HG02759 (cell line): ENCODE data around the gene ACTRT1.

Source experiments
- ATAC-seq: cut with Tn5 transposase; IDR thresholded peaks from one replicate; pipeline ENCODE4 v1.9.1; 2021; ENCODE audit warnings: mild to moderate bottlenecking, moderate library complexity; ENCODE audit not compliant: unreplicated experiment

ACTRT1 gene

DNA sequence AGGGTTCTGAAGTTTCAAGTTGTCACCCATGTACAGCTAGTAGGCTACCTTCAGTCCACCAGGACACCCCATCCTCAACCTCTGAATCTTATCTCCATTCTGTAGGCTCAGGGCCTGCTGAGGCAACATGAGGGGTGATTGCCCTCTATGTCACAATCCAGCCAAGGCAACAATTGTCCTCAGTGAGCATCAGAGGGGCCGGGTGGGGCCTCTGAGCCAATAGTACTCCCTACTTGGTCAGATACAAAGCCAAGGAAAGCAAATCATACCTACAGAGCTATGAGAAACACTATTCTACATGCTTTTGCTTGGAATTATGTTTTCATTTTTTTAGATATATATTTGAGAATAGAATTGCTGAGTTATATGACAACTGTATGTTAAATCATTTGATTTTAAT lies at the start of gene ACTRT1:
ACTRT1 (minus strand) TSS at position 101 of the 400 bp plus-strand sequence. CDS start 197 bp downstream, outside the sequence.
- no peak for ATAC-seq

DNA sequence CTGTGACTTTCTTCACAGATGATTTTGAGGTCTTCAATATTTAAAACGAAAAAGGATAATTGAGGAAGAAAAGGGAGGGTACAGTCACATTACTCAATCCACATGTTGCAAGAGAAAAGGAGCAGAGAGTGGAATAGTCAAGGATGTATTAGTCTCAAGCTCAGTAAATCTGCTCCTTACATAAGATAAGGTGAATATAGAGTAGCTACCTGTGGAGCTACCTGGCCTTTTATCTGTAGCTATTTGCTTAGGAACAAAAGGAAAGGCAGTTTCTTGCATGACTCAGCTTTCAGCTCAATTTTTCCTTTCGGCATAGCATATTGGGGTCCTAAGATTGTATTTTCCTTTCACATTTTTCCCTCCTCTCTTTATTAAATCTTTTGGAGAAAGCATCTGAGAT lies 26.3 kb upstream of the ACTRT1 start:
- ATAC-seq = no peak

DNA sequence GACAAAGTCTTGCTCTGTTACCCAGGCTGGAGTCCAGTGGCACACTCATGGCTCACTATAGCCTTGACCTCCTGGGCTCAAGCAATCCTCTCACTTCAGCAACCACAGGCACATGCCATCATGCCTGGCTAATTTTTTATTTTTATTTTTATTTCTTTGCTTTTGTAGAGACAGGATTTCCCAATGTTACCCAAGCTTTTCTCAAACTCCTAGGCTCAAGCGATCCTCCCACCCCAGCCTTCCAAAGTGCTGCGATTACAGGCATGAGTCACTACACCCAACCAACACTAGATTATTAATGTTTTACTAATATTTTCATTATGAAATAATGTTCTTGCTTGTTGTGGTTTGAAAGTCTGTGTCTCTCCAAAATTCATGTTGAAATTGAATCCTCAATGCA lies 5.2 kb upstream of the ACTRT1 start:
- ATAC-seq = no peak

DNA sequence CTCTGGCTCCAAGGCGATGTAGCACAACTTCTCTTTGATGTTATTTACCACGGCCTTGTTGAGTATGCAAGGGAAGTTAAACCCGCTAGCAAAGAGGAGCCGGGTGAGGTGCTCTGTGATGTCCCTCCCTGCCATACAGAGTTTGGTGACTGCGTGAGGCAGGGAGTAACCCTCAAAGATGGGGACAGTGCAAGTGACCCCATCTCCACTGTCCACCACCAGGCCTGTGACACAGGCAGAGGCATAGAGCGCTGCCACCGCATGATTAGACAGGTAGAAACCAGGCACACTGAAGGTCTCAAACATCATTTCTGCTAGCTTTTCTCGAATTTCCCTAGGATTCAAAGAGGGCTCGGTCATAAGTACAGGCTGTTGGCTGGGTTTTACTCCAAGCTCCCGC lies 677 bp downstream of the ACTRT1 start:
- no peak for ATAC-seq

DNA sequence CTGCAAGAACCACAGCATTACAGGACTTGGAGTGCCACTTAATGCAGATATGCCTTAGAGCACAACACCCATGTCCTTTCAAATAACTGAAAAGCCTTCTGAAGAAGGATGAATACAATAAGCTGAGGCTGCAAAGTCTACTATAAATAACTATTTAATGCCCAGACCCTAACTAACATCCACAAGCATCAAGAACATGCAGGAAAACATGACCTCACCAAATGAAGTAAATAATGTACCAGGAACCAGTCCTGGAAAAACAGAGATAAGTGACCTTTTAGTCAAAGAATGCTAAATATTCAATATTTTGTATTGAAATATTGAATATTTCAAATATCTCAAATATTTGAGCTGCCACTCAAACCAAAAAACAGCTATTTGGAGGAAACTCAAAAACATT lies 16.9 kb downstream of the ACTRT1 start:
- no peak for ATAC-seq

DNA sequence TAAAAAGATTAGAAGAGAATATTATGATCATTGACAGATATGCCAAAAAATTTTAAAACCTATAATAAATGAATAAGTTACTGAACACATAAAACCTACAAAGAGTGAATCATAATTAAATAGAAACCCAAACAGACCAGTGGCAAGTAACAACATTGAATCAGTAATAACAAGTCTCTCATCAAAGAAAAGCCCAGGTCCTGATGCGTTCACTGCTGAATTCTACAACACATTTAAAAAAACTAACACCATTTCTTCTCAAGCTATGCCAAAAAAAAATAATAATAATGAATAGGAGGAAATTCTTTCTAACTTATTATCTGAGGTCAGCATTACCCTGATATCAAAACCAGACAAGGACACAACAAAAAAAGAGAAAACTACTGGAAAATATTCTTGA lies 30.6 kb downstream of the ACTRT1 start:
- ATAC-seq = no peak

DNA sequence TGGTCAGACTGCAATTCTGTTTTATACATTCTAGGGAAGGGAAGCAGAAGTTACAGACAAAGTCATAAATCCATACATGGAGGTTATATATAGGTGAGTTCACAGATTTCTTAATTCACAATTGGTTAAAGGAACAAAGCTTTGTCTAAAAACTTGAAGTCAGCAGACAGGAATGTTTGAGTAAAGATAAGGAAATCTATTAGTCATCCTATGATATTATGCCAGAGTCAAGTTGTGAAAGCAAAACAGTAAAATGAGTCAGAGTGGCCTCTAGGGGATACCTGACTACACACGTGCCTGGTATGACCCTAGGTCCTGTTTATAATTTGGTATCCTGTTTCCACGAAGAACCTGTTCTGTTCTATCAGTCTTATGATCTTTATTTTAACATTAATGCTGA lies 31.5 kb downstream of the ACTRT1 start:
- no peak for ATAC-seq

DNA sequence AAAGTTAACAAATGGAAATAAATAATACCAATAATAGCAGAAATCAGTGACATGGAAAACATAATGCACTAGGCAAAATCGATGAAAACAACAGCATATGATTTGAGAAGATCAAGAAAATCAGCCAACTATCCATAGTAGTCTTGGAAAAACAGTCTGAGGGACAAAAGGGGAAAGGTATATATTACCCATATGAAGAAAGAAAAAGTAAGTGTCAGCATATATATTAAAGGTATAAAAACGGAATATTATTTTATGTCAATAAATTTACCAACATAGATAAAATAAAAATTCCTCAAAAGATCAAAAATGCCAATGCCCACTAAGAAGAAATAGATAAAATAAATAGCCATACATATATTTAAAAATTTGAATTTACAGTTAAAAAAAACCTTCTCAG lies 33.0 kb downstream of the ACTRT1 start:
- no peak for ATAC-seq

DNA sequence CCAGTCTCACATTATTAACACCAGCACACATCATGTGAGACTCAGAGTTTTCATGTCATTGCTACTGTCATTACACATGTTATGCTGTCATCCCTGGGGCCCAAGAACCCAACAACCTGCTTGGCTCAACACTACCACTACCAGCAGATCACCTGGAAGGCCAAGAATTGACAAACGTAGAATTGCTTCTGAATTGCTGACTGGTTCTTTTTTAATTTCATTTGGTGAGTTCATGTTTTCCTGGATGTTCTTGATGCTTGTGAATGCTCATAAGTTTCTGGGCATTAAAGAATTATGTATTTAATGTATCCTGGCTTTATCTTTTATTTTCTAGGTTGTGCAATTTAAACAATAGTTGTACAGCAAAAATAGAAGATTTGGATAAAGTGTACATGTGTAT lies 40.2 kb downstream of the ACTRT1 start:
- no peak for ATAC-seq

DNA sequence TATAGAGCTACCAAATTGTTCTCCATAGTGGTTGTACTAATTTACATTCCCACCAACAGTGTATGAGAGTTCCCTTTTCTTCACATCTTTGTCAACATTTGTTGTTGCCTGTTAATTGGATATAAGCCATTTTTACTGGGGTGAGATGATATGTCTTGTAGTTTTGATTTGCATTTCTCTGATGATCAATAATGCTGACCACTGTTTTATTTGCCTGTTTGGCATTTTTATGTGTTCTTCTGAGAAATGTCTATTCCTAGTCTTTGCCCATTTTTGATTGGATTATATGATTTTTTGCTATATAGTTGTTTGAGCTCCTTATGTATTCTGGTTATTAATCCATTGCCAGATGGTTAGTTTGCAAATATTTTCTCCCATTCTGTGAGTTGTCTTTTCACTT lies 44.3 kb downstream of the ACTRT1 start:
- ATAC-seq = no peak
